Naive thymus-derived CD4-positive, alpha-beta T cell (primary cell): ENCODE data around the gene B4GALNT4. TPM values are rescaled to one million over a fixed set of nuclear protein-coding genes. Genes with fewer than 3 reads are reported as not detected.
"Not testable (repeated sequence)": the region's sequence is repeated elsewhere in the genome, so short reads cannot be mapped to it uniquely, and the experiment has no call there.

ENCODE experiments used
- ATAC-seq: fragments of 150-1000 bp; cut with Tn5 transposase; 2 replicates; pipeline ENCODE4 v1.10.0; 2021; ENCODE audit warnings: mild to moderate bottlenecking, moderate library complexity
- CTCF ChIA-PET: fragments of 350-600 bp; sonication (Branson Sonifier 250); formaldehyde crosslinking; loops from one replicate; lab custom pipeline; 2021; ENCODE audit warnings: antibody characterized with exemption; lab: Charles Lee
- POLR2A ChIA-PET: fragments of 350-600 bp; sonication (Branson Sonifier 250); formaldehyde crosslinking; loops from one replicate; lab custom pipeline; 2021; ENCODE audit warnings: antibody characterized with exemption, inconsistent platforms; lab: Charles Lee
- DNase-seq, 9 donors: peaks; one replicate each; pipeline versions ENCODE4 v3.0.0 to v3.0.0-alpha.2; 2020 to 2022; ENCODE audit warnings: mixed read lengths in 1 of 9
- H3K27ac ChIP-seq: one replicate; pipeline ENCODE4 v1.7.0; 2013; ENCODE audit warnings: mild to moderate bottlenecking, low read depth, low read length, moderate library complexity
- H3K27me3 ChIP-seq, 2 donors: one replicate each; pipeline ENCODE4 v1.7.0; 2013; ENCODE audit warnings: low read length in 2 of 2, mild to moderate bottlenecking in 2 of 2, moderate library complexity in 2 of 2; ENCODE audit not compliant: control insufficient read depth in 2 of 2, insufficient read depth in 2 of 2
- H3K36me3 ChIP-seq, 3 experiments: 1 replicate in 2 of 3; 2 replicates in 1 of 3; pipeline ENCODE4 v1.7.0; 2013; ENCODE audit warnings: low read length in 3 of 3, mild to moderate bottlenecking in 3 of 3, moderate library complexity in 1 of 3; ENCODE audit not compliant: insufficient read depth in 3 of 3, control insufficient read depth in 2 of 3
- H3K4me1 ChIP-seq, 2 donors: one replicate each; pipeline ENCODE4 v1.7.0; 2013; ENCODE audit warnings: low read length in 2 of 2, mild to moderate bottlenecking in 2 of 2, moderate library complexity in 1 of 2; ENCODE audit not compliant: control insufficient read depth in 2 of 2, insufficient read depth in 2 of 2
- H3K4me3 ChIP-seq: 2 replicates; pipeline ENCODE4 v1.7.0; 2013; ENCODE audit warnings: mild to moderate bottlenecking, low read length
- H3K9me3 ChIP-seq, 3 experiments: 1 replicate in 2 of 3; 2 replicates in 1 of 3; pipeline ENCODE4 v1.7.0; 2013; ENCODE audit warnings: low read length in 3 of 3; ENCODE audit not compliant: control insufficient read depth in 2 of 3
- H3K27ac Mint-ChIP-seq, 9 donors: one replicate each; pipeline ENCODE4 v1.8.0; 2020 to 2022; ENCODE audit warnings: mixed read lengths in 9 of 9, mild to moderate bottlenecking in 8 of 9, moderate library complexity in 5 of 9, inconsistent platforms in 2 of 9
- H3K27me3 Mint-ChIP-seq, 5 donors: one replicate each; pipeline ENCODE4 v1.8.0; 2021 to 2022; ENCODE audit warnings: mixed read lengths in 5 of 5, mild to moderate bottlenecking in 1 of 5
- H3K36me3 Mint-ChIP-seq, 5 donors: one replicate each; pipeline ENCODE4 v1.8.0; 2020 to 2022; ENCODE audit warnings: mixed read lengths in 5 of 5, mild to moderate bottlenecking in 3 of 5, inconsistent platforms in 1 of 5
- H3K4me1 Mint-ChIP-seq, 7 donors: one replicate each; pipeline ENCODE4 v1.8.0; 2020 to 2022; ENCODE audit warnings: mixed read lengths in 7 of 7, mild to moderate bottlenecking in 3 of 7, inconsistent platforms in 1 of 7
- H3K4me3 Mint-ChIP-seq, 10 donors: one replicate each; pipeline ENCODE4 v1.8.0; 2020 to 2022; ENCODE audit warnings: mild to moderate bottlenecking in 10 of 10, mixed read lengths in 10 of 10, moderate library complexity in 6 of 10, inconsistent platforms in 2 of 10
- H3K9me3 Mint-ChIP-seq, 11 donors: one replicate each; pipeline ENCODE4 v1.8.0; 2020 to 2022; ENCODE audit warnings: mixed read lengths in 11 of 11, mild to moderate bottlenecking in 4 of 11, inconsistent platforms in 1 of 11, moderate library complexity in 1 of 11
- intact Hi-C, 2 donors: fragments of 100-400 bp; cut with micrococcal nuclease; formaldehyde crosslinking; loops; one replicate each; pipeline ENCODE4 v1.15.1; 2023
- polyA plus RNA-seq, 2 donors: library from polyadenylated mRNA; unstranded; fragments of 300-500 nt; fragmentation: Illumina TruSeq; gene quantifications; one replicate each; pipeline ENCODE4 v1.2.3, GENCODE V29; 2021
- total RNA-seq, 6 experiments: library from RNA in 5 of 6; stranded (reverse) in 5 of 6; gene quantifications; 1 replicate in 5 of 6; 2 replicates in 1 of 6; pipeline ENCODE4 v1.2.3 and lab custom pipeline; 2021 to 2026

Gene B4GALNT4
- total and polyA plus RNA-seq, 7 experiments from 2014 or later, result 0.14 to 11.8 (median 2.6) TPM; not detected in 1

- H3K9me3 Mint-ChIP-seq, result peaks cover 0 to 7% (median 1%) of the 10 kb centered on the region in 11 donors
- ChIA-PET CTCF (interaction anchor here (0.6 to 4.7 kb wide), 5 partner anchors 33 to 110 kb away, joined by 3 to 38 read pairs (median 3); no protein-coding TSS in a partner anchor), POLR2A (interaction anchor here (0.6 to 2.3 kb wide), 4 partner anchors 45 to 153 kb away, joined by 3 to 6 read pairs (median 4); partner anchors contain the start of genes BET1L and RIC8A)
- Histone ChIP-seq H3K27ac (no peak overlapping the region), H3K4me3 (no peak overlapping the region), H3K27me3 (no peaks in the 10 kb centered on the region), H3K9me3 (peaks cover 0 to 7% (median 0%) of the 10 kb centered on the region in 3 experiments), H3K36me3 (no peaks in the 10 kb centered on the region), H3K4me1 (peaks cover 2 to 17% of the 10 kb centered on the region in 2 donors)
- H3K27me3 Mint-ChIP-seq, result peaks cover 0 to 4% (median 0%) of the 10 kb centered on the region in 5 donors
- H3K36me3 Mint-ChIP-seq, result no peaks in the 10 kb centered on the region
- peaks cover 0 to 11% (median 0%) of the 10 kb centered on the region in 7 donors for H3K4me1 Mint-ChIP-seq
- ATAC-seq (no peak), DNase-seq (no peak)
- H3K4me3 Mint-ChIP-seq, result no peak overlapping the region
- H3K27ac Mint-ChIP-seq, result peak overlapping the region in 2 of 9 donors; percentile 45 to 68
- intact Hi-C loops, result loop anchor here in 1 of 2 donors (1.0 kb wide), 1 partner anchor 110 kb away; no protein-coding TSS in a partner anchor
These were observed 8.7 kb upstream of the B4GALNT4 start for GRCh38 chr11:360326-361280.

DNA sequence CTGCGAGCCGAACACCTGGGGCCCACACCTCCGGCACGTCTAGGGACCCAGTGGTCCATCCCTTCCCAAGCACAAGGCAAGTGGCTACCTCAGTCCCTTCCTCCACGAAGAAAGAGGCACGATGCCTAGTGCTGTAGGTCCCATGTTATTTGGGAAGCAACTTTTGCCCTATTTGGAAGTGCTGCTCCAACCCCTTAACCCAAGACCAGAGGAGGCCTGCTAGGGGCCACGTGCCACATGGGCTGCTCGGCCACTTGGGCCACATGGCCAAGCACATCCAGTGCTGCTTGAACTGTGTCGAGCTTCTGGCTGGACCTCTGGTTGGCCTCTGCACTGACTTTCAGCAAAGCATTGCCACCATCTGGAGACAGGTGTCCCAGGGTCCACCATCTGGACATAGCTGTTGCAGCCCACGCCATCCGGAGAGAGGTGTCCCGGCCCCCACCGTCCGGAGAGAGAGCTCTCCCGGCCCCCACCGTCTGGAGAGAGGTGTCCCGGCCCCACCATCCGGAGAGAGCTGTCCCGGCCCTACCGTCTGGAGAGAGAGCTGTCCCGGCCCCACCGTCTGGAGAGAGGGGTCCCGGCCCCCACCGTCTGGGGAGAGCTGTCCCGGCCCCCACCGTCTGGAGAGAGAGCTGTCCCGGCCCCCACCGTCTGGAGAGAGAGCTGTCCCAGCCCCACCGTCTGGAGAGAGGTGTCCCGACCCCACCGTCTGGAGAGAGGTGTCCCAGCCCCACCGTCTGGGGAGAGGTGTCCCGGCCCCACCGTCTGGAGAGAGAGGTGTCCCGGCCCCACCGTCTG is 6.5 kb upstream of the B4GALNT4 start:
- DNase-seq (no peak), ATAC-seq (no peak)
- Mint-ChIP-seq H3K4me1 (peaks cover 0 to 18% (median 8%) of the 10 kb centered on the region in 7 donors), H3K27me3 (peaks cover 7 to 25% (median 14%) of the 10 kb centered on the region in 5 donors), H3K27ac (peak overlapping the region in 1 of 9 donors; percentile 16), H3K9me3 (peaks cover 0 to 7% (median 1%) of the 10 kb centered on the region in 11 donors), H3K36me3 (peaks cover 0 to 4% (median 0%) of the 10 kb centered on the region in 5 donors), H3K4me3 (no peak overlapping the region)
- Histone ChIP-seq H3K27ac (no peak overlapping the region), H3K36me3 (no peaks in the 10 kb centered on the region), H3K4me1 (peaks cover under 1 to 14% of the 10 kb centered on the region in 2 donors), H3K9me3 (peaks cover 0 to 7% (median 0%) of the 10 kb centered on the region in 3 experiments), H3K4me3 (no peak overlapping the region), H3K27me3 (peaks cover 0 to 4% of the 10 kb centered on the region in 2 donors)
- intact Hi-C loops, result loop anchor here in 1 of 2 donors (1.0 kb wide), 1 partner anchor 58 kb away; no protein-coding TSS in a partner anchor
- ChIA-PET POLR2A (interaction anchor here (0.9 kb wide), 1 partner anchor 112 kb away, joined by 7 read pairs; no protein-coding TSS in a partner anchor), CTCF (interaction anchor here (1.1 to 4.7 kb wide), 5 partner anchors 10 to 112 kb away, joined by 3 to 38 read pairs (median 16); no protein-coding TSS in a partner anchor)

- H3K27ac ChIP-seq, H3K27ac Mint-ChIP-seq, H3K36me3 ChIP-seq, intact Hi-C loops, H3K27me3 ChIP-seq, H3K4me3 Mint-ChIP-seq, ATAC-seq, H3K36me3 Mint-ChIP-seq, H3K9me3 ChIP-seq, H3K9me3 Mint-ChIP-seq, DNase-seq, H3K4me3 ChIP-seq: not testable (repeated sequence)
- ChIA-PET CTCF (interaction anchor here (1.1 to 4.7 kb wide), 4 partner anchors 9 to 113 kb away, joined by 3 to 38 read pairs (median 12); no protein-coding TSS in a partner anchor), POLR2A (interaction anchor here (0.9 kb wide), 1 partner anchor 113 kb away, joined by 7 read pairs; no protein-coding TSS in a partner anchor)
- peaks cover 0 to 24% (median 14%) of the 10 kb centered on the region in 7 donors for H3K4me1 Mint-ChIP-seq
- H3K4me1 ChIP-seq, result peaks cover 7 to 14% of the 10 kb centered on the region in 2 donors
- peaks cover 10 to 31% (median 19%) of the 10 kb centered on the region in 5 donors for H3K27me3 Mint-ChIP-seq
These were observed 5.9 kb upstream of the B4GALNT4 start for GRCh38 chr11:363443-363805.

DNA sequence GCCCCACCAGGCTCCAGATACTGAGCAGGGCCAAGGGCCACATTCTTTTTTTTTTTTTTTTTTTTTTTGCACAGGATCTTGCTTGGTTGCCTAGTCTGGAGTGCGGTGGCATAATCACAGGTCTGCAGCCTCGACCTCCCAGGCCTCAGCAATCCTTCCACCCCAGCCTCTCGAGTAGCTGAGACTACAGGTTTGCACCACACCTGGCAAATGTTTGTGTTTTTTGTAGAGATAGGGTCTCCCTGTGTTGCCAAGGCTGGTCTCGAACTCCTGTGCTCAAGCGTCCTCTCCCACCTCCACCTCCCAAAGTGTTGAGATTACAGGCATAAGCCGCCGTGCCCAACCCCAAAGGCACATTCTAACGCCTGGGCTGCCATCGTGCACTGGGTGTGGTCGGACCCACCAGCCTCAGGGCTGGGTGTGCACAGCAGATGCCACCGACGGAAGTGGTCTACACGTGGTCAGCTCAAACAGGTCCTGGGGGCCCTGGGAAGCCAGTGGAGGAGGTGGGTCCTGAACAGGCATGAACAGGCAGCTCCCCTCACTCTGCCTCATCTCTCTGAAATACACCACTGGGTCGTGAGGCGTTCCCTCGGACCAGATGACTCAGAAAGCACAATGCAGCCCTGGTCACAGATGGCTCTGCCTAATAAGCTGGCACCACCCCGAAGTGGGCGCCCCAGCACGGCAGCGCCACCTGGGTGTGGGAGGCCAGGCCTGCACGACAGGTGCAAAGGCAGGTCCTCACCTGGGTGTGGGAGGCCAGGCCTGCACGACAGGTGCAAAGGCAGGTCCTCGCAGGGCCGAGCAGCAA is 5.1 kb upstream of the B4GALNT4 start:
- DNase-seq (peak in 8 of 9 donors; percentile 47 to 63 (median 54)), ATAC-seq (peak; percentile 84)
- ChIA-PET POLR2A (interaction anchor here (0.6 to 1.5 kb wide), 4 partner anchors 42 to 113 kb away, joined by 3 to 6 read pairs (median 4); partner anchors contain the start of gene SIGIRR), CTCF (interaction anchor here (1.1 to 4.7 kb wide), 4 partner anchors 9 to 114 kb away, joined by 3 to 38 read pairs (median 12); no protein-coding TSS in a partner anchor)
- H3K27me3 Mint-ChIP-seq, result peaks cover 10 to 33% (median 23%) of the 10 kb centered on the region in 5 donors
- H3K4me3 ChIP-seq, result no peak overlapping the region
- H3K9me3 Mint-ChIP-seq, result peaks cover 0 to 7% (median 2%) of the 10 kb centered on the region in 11 donors
- no peak overlapping the region for H3K27ac ChIP-seq
- H3K27ac Mint-ChIP-seq, result no peak overlapping the region
- peaks cover 0 to 4% (median 0%) of the 10 kb centered on the region in 5 donors for H3K36me3 Mint-ChIP-seq
- peaks cover 0 to 27% (median 17%) of the 10 kb centered on the region in 7 donors for H3K4me1 Mint-ChIP-seq
- H3K4me1 ChIP-seq, result peaks cover 10 to 14% of the 10 kb centered on the region in 2 donors
- H3K27me3 ChIP-seq, result peaks cover 3 to 7% of the 10 kb centered on the region in 2 donors
- peaks cover 0 to 7% (median 0%) of the 10 kb centered on the region in 3 experiments for H3K9me3 ChIP-seq
- H3K4me3 Mint-ChIP-seq, result no peak overlapping the region
- intact Hi-C loops, result no loop called here
- no peaks in the 10 kb centered on the region for H3K36me3 ChIP-seq

- peaks cover 0 to 26% (median 18%) of the 10 kb centered on the region in 7 donors for H3K4me1 Mint-ChIP-seq
- ChIA-PET POLR2A (interaction anchor here (1.0 to 1.5 kb wide), 3 partner anchors 50 to 114 kb away, joined by 3 to 6 read pairs (median 4); partner anchors contain the start of gene SIGIRR), CTCF (interaction anchor here (0.6 to 4.7 kb wide), 3 partner anchors 60 to 135 kb away, joined by 3 to 38 read pairs (median 16); no protein-coding TSS in a partner anchor)
- DNase-seq (no peak), ATAC-seq (no peak)
- H3K9me3 Mint-ChIP-seq, result peaks cover 0 to 6% (median 2%) of the 10 kb centered on the region in 11 donors
- peaks cover 0 to 4% (median 0%) of the 10 kb centered on the region in 5 donors for H3K36me3 Mint-ChIP-seq
- intact Hi-C loops, result no loop called here
- Histone ChIP-seq H3K9me3 (peaks cover 0 to 7% (median 0%) of the 10 kb centered on the region in 3 experiments), H3K36me3 (no peaks in the 10 kb centered on the region), H3K27ac (no peak overlapping the region), H3K27me3 (peaks cover 3 to 7% of the 10 kb centered on the region in 2 donors), H3K4me1 (peaks cover 10% of the 10 kb centered on the region in 2 donors), H3K4me3 (no peak overlapping the region)
- H3K27me3 Mint-ChIP-seq, result peaks cover 10 to 31% (median 25%) of the 10 kb centered on the region in 5 donors
- H3K27ac Mint-ChIP-seq, result peak overlapping the region in 1 of 9 donors; percentile 30
- H3K4me3 Mint-ChIP-seq, result no peak overlapping the region
These were observed 4.1 kb upstream of the B4GALNT4 start for GRCh38 chr11:364991-365725.
